ENCODE measurements around the gene GATAD2B.
A peak's percentile ranks its signal among the peaks of the same experiment; 100 is the strongest.

GATAD2B gene

GRCh38 chr1:153776845-153777370, 145.9 kb downstream of the GATAD2B start:
- Histone ChIP-seq H3K36me3 (ENCODE audit: low read depth) (peaks cover 13% of the 10 kb centered on the region), H3K27me3 (ENCODE audit: insufficient read depth, poor library complexity, severe bottlenecking) (no peaks in the 10 kb centered on the region), H3K4me3 (ENCODE audit: severe bottlenecking) (no peak overlapping the region), H3K27ac (ENCODE audit: poor library complexity, severe bottlenecking) (no peak overlapping the region), H3K4me1 (ENCODE audit: insufficient read depth, poor library complexity, severe bottlenecking) (peaks cover 6% of the 10 kb centered on the region), H3K9me3 (ENCODE audit: severe bottlenecking) (no peaks in the 10 kb centered on the region)
- TF ChIP-seq, protein P1, sequence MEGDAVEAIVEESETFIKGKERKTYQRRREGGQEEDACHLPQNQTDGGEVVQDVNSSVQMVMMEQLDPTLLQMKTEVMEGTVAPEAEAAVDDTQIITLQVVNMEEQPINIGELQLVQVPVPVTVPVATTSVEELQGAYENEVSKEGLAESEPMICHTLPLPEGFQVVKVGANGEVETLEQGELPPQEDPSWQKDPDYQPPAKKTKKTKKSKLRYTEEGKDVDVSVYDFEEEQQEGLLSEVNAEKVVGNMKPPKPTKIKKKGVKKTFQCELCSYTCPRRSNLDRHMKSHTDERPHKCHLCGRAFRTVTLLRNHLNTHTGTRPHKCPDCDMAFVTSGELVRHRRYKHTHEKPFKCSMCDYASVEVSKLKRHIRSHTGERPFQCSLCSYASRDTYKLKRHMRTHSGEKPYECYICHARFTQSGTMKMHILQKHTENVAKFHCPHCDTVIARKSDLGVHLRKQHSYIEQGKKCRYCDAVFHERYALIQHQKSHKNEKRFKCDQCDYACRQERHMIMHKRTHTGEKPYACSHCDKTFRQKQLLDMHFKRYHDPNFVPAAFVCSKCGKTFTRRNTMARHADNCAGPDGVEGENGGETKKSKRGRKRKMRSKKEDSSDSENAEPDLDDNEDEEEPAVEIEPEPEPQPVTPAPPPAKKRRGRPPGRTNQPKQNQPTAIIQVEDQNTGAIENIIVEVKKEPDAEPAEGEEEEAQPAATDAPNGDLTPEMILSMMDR (IDR thresholded peaks at IDR 0.05; ENCODE audit: poor library complexity, severe bottlenecking) = no peak
- ATAC-seq (ENCODE audit: low read depth) (no peak), DNase-seq (ENCODE audit: low spot score) (no peak)

GRCh38 chr1:153776352-153776751, 146.4 kb downstream of the GATAD2B start:
- peak overlapping the region; percentile 78 for H3K27ac ChIP-seq (ENCODE audit: poor library complexity, severe bottlenecking)
- H3K27me3 ChIP-seq (ENCODE audit: insufficient read depth, poor library complexity, severe bottlenecking) = no peaks in the 10 kb centered on the region
- TF ChIP-seq, protein P1 (IDR thresholded peaks at IDR 0.05; ENCODE audit: poor library complexity, severe bottlenecking) = no peak
- no peaks in the 10 kb centered on the region for H3K9me3 ChIP-seq (ENCODE audit: severe bottlenecking)
- peak; percentile 1; the same call in 2 of the 3 replicates for ATAC-seq (ENCODE audit: low read depth)
- H3K4me3 ChIP-seq (ENCODE audit: severe bottlenecking) = peak overlapping the region; percentile 52
- peaks cover 15% of the 10 kb centered on the region for H3K36me3 ChIP-seq (ENCODE audit: low read depth)
- no peak for DNase-seq (ENCODE audit: low spot score)
- peaks cover 6% of the 10 kb centered on the region for H3K4me1 ChIP-seq (ENCODE audit: insufficient read depth, poor library complexity, severe bottlenecking)

DNA sequence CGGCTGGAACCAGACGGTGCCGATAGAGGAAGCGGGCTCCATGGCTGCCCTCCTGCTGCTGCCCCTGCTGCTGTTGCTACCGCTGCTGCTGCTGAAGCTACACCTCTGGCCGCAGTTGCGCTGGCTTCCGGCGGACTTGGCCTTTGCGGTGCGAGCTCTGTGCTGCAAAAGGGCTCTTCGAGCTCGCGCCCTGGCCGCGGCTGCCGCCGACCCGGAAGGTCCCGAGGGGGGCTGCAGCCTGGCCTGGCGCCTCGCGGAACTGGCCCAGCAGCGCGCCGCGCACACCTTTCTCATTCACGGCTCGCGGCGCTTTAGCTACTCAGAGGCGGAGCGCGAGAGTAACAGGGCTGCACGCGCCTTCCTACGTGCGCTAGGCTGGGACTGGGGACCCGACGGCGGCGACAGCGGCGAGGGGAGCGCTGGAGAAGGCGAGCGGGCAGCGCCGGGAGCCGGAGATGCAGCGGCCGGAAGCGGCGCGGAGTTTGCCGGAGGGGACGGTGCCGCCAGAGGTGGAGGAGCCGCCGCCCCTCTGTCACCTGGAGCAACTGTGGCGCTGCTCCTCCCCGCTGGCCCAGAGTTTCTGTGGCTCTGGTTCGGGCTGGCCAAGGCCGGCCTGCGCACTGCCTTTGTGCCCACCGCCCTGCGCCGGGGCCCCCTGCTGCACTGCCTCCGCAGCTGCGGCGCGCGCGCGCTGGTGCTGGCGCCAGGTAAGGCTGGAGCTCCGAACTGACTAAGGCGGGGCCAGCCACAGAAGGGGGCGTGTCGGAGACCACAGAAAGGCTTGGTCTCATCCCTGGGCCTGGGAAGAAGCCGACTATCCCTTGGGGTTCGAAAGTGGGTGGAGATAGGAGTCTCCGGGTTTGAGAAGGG, 147.1 kb downstream of the GATAD2B start:
- peaks cover 15% of the 10 kb centered on the region for H3K36me3 ChIP-seq (ENCODE audit: low read depth)
- TF ChIP-seq, protein P1 (IDR thresholded peaks at IDR 0.05; ENCODE audit: poor library complexity, severe bottlenecking) = no peak
- peaks cover 6% of the 10 kb centered on the region for H3K4me1 ChIP-seq (ENCODE audit: insufficient read depth, poor library complexity, severe bottlenecking)
- H3K9me3 ChIP-seq (ENCODE audit: severe bottlenecking) = no peaks in the 10 kb centered on the region
- ATAC-seq (ENCODE audit: low read depth) (peak; percentile 80), DNase-seq (ENCODE audit: low spot score) (no peak)
- H3K27ac ChIP-seq (ENCODE audit: poor library complexity, severe bottlenecking) = peak overlapping the region; percentile 78
- peak overlapping the region; percentile 52 for H3K4me3 ChIP-seq (ENCODE audit: severe bottlenecking)
- no peaks in the 10 kb centered on the region for H3K27me3 ChIP-seq (ENCODE audit: insufficient read depth, poor library complexity, severe bottlenecking)

DNA sequence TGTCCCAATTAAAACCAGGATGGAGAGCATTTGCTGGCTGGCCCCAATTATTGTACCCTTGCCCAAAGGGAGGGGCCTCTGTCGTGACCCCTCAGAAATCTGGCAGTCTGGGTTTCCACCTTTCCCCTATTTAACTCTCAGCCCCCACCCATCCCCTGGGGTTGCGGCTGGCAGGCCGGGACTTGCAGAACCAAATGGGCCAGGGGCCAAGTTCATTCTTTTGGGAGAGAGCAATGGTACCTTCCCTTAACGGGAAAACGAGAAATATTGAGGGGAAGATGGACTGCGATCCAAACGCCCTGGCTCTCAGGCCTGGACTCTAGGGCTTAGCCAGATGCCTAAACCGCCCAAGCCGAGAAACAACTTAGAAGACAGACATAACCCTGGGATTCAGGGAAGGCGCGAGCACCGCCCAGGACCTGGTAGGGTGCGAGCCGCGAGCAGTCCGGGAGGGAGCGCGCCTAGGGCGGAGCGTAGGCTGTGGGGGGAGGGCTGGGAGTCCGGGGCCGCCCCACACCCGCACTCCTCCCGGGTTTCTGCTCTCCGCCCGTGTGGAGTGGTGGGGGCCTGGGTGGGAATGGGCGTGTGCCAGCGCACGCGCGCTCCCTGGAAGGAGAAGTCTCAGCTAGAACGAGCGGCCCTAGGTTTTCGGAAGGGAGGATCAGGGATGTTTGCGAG, 147.9 kb downstream of the GATAD2B start, which contains the start of gene SLC27A3:
SLC27A3 (plus strand) TSS at position 628 of the 678 bp plus-strand sequence. CDS start 91 bp downstream, outside the sequence.
- Histone ChIP-seq H3K36me3 (ENCODE audit: low read depth) (peaks cover 22% of the 10 kb centered on the region), H3K9me3 (ENCODE audit: severe bottlenecking) (no peaks in the 10 kb centered on the region), H3K27me3 (ENCODE audit: insufficient read depth, poor library complexity, severe bottlenecking) (no peaks in the 10 kb centered on the region), H3K4me3 (ENCODE audit: severe bottlenecking) (peak within 1 kb of the TSS; percentile 52), H3K27ac (ENCODE audit: poor library complexity, severe bottlenecking) (peak within 1 kb of the TSS; percentile 78), H3K4me1 (ENCODE audit: insufficient read depth, poor library complexity, severe bottlenecking) (peaks cover 6% of the 10 kb centered on the region)
- DNase-seq (ENCODE audit: low spot score) (no peak), ATAC-seq (ENCODE audit: low read depth) (peak; percentile 60)
- TF ChIP-seq, protein P1 (IDR thresholded peaks at IDR 0.05; ENCODE audit: poor library complexity, severe bottlenecking) = no peak
